HG03565 (cell line): Measurements from ENCODE around the gene TBC1D2B.

Experiments used
- ATAC-seq: cut with Tn5 transposase; IDR thresholded peaks from one replicate; pipeline ENCODE4 v1.9.1; 2021; ENCODE audit warnings: mild to moderate bottlenecking, moderate library complexity; ENCODE audit not compliant: unreplicated experiment

Gene TBC1D2B

DNA sequence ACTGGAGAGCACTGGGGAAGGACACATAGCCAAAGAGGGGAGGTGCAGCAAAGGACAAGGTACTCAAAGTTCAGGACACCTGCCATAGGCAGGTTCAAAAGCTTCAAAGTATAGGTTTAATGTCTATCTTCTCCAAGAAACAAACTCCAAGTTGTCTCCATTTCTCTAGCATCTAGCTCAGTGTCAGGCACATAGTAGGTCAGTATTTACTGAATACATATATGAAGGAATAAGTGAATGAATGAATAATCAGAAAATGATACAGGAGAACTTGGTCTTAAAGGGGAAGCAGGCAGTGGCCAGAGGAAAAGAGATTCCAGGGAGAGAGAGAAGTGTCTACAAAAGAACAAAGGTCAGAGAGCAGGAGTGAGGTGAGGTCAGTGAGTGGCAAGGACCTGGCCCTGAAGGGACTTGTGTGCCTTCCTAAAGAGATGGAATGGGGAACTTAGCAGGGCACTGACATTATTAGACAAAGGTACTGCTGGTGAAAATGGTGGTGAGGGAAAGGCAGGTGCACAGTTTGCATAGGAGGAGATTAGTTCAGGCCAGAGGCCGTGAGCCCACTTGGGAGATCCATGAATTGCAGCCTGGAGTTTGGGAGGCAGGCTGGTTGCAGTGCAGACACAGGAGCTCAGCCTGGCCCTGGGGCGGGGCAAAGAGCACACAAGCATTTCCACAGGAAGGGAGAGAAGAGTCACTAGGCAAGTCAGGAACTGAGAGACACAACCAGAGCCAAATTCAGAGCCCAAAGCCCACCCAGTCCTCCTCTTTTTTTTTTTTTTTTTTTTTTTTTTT is 21.4 kb downstream of the TBC1D2B start:
- ATAC-seq = no peak

DNA sequence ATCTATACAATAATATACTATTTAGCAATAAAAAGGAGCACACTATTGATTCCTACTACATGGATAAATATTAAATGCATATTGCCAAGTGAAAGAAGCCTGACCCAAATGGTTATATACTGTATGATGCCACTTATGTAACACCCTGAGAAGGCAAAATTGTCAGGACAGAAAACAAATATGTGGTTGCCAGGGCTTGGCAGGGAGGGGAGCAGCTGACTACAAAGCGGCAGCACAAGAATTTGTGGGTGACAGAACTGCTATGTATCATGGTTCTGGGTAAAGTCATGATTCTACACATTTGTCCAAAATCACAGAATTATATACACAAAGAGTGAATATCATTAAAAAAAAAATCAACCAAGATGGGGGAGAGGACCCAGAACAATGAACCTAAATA is 22.5 kb downstream of the TBC1D2B start:
- no peak for ATAC-seq

DNA sequence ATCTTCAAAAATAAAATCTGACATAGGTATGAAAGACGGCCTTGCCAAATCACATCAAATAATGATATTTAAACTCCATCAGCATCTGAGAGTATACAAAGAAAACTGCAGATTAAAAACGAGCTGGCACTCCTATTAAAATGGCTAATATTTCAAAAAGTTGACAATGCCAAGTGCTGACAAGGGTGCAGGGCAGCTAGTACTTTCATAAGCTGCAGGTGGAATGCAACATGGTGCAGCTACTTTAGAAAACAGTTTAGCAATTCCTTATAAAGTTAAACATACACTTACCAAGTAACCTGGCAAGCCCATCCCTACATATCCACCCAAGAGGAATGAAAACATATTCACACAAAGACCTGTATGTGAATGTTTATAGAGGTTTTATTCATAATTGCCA is 23.0 kb downstream of the TBC1D2B start:
- ATAC-seq = no peak

DNA sequence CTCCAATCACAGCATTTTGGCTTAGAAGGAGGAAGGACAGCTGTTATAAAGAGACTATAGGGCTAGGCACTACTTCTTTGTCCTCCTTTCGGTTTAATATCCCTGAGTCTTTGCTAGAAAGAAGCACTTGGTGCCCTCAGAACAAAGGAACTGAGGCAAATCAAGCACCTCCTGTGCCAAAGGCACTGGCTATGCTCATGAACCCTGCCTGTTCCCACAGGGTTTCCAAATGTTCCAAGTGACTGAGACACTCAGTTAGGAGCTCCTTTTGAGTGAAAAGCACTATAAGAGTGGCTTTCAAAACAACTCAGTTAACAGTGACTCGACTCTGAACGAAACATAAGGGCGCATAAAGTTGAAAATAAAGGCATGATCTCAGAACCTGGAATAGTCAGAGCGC is 25.0 kb downstream of the TBC1D2B start:
- no peak for ATAC-seq

DNA sequence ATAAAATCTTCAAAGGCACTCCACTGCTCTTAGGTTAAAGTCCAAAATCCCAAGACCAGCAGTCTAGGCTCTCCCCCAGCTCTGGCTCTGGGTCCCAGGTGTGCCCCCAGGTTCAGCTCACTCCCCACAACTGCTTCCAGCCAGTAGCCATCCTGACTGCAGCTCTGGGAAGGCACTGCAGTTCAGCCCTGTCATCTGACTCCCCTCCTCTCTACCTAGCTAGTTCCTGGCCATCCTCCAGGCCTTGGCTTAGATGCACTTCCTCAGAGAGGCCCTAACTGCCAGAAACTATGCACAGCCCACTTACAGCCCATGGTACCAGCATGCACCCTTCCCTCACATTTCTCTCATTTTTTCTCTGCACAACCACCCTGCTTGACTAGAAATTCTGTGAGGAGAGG is 25.5 kb downstream of the TBC1D2B start:
- ATAC-seq = no peak

DNA sequence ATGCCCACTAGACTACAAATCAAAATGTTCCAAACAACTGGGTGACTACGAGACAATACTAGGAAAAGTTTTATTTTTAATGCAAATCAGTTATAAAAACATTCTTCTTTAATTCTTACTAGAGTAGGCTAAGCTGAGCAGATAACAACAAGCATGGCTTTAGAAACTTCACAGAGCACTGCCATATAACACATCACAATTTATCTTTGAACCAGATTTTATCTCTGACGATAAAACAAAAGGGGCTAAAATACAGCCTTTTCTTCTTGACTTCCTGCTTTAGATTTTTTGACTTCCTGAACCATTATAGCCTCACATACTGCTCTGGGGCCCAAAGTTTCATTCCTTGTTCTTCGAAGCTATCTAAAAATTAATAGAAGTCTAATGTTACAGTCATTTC is 25.9 kb downstream of the TBC1D2B start:
- no peak for ATAC-seq

DNA sequence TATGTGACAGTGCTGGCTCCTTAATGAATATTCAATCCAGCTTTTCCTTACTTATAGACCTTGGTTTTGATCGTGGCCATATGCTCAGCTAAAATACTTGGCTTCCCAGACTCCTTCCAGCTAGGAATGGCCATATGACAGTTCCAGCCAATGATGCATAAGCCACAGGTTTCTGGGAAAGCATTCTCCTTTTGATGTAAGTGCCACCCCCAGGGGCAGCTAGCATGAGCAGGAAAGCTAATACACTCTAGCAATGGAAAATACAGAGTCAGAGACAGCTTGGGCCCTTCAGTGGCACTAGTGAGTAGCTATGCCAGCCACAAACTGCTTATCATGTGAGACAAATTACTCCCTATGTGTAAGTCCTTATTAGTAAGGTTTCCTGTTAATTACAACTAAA is 26.7 kb downstream of the TBC1D2B start:
- no peak for ATAC-seq

DNA sequence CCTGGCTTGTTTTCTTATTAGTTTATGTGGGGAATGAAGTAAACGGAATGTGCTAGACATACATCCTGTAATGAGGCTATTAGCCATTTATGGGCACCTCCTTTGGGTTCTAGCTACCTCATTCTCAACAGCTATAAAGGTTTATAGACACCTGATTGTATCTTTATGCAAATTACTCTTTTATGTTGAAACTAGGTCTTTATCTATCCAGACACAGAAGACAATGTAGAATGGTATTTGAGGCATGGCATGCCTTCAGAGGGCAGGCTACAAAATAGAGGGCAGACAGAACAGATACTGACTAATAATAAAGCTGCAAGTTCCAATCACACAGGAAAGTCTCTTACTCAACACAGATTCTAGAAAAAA is 27.1 kb downstream of the TBC1D2B start:
- ATAC-seq = peak; percentile 28

DNA sequence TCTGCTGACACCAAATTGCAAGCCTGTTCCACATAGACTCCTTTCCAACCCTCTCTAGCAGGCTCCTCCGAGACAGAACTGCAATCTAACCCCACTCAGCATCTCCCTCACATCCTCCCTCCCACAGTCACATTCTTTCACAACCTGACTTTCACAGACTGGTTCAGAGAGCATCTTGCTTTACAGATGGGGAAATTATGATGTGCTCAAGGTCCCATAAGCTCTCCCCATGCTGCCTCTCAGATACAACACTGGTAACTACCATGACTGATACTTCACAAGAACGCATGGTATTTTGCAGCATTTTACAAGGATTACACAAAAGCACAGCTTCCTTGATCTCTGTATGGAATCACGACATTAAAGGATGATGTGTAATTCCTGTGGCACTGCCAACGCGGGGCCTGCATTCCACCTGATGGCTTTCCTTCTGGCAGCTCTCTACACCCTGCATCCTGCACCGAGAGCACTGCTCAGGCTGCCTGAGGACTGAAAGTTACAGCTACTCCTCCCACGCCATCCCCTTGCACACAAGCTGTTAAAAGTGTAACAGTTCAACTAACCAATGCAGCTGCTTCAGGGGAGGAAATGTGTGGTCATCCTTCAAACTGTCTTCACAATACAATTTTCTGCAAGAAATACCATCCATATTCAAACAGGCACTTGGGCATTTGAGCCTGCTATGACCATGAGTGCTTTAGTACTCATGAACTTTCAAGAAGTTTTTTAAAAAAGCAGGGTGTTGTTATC is 27.6 kb downstream of the TBC1D2B start:
- peak; percentile 60 for ATAC-seq

DNA sequence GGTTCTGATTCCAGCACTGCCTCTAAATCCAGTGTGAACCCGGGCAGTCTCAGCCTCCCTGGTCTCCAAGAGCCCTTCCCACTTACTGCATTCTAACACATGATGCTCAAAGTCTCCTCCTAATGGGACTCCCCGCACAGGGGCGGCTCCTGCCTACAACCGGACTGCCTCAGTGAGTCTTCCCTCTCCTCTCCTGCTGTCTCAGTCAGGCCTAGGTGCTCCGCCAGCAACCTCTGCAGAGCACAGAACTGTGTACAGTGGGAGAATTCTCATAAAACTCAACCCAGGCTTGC is 28.9 kb downstream of the TBC1D2B start:
- ATAC-seq = no peak

DNA sequence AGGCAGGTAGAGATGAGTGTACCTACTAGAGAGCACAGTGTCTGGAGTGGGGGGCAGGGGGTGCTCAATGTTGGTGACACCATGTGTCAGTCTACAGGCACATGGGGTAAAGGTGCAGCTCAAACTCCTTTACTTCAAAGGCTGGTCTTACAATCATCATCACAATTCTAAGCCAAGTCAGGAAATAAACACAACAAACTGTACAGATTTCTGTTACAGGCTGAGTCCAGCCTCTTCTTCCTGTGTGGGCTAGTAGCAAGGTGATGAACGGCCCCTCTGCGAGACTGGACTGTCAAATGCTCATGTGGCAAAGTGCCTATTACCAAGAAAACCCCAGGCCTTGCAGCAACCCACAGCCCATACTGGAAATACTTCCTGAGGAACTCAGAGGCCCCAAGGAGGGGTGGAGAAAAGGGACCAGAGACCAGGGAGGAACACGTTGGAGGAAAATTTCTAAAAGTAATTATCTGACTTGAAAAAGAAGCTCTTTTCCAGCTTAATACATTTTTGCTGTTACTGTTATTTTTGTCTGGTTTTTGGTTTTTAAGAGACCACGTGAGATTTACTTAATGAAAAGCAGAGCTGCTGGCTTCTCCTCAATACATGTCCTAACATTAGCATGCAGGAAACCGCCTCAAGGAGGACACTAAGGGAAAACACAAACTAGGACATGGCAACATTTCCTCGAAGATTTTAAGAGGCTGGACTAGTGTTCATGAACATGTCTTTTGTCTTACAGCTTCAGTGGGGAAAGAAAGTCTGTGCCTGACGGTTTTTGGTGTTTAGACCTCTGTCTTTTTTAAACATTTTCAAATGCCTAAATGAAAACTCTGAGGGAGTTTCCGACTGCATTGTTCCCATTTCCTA is 29.5 kb downstream of the TBC1D2B start:
- no peak for ATAC-seq

DNA sequence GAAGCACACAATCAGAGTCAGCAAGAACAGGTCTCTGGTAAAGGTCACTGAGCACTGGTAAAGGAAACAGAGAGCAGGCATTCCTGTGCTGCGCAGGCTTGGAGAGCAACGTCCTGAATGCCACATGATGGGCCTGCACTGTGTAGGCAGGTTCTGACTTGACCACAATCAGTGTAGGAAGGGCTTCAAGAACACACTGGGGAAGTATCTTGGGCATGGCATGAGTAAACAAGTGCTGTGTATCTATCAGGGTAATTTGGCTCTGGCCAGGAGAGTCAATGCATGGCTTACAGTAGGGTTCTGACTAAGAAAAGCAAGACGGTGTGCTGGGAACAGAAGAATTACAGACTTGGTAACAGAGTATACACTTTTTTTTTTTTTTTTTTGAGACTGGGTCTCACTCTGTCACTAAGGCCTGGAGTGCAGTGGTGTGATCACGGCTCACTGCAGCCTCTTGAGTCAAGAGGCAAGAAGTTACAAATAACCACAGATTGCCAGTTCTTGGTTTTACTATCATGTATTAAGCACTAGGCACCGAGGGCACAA is 30.6 kb downstream of the TBC1D2B start:
- ATAC-seq = no peak

DNA sequence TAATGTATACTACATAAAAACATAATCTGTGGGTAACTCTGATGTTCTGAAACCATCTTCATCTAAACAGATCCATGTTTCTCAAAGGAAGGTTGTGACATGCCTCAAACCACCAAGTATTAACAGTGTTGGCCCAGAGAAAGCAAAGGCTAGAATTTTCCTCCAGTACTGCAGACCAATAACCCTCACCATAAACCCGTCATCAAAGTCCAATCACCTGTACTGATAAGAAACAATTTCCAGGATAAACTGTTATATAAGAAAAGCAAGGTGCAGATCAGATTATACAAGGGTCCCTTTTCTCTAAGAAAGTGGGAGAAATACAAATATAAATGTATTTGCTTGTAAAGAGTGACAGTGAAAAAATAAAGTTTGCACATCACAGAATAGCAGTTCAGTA is 32.3 kb downstream of the TBC1D2B start:
- no peak for ATAC-seq

DNA sequence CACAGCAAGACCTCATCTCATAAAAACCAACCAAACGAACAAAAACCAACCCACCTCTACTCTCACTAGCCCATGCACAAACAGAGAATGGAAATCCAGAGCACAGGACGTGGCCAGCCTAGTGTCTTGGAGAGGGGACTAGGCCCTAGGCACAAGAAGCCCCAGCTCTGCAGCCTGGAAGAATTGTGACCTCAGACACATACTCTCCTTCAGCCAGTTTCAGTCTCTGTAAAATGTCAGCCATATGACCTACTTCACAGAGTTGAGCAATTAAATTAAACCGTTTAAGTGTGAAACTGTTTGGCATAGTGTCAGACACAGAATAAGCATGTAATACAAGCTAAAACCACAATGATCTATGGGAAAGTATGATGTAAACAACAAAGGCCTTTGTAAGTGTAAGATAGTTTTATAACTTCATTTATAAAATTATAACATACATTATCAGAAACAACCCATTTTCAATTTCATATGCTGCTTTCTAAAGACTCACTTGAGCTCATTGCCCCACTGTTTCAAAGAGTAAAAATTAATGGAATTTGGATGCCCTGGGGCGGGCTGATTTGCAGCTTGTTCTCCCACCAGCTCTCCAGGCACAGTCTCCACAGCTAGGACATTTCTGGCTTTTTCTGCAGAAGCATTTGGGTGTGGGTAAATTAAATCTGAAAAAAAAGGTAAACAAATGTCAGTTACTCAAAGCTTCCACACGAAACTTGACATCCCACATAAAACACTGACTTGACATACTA is 32.9 kb downstream of the TBC1D2B start:
- no peak for ATAC-seq

DNA sequence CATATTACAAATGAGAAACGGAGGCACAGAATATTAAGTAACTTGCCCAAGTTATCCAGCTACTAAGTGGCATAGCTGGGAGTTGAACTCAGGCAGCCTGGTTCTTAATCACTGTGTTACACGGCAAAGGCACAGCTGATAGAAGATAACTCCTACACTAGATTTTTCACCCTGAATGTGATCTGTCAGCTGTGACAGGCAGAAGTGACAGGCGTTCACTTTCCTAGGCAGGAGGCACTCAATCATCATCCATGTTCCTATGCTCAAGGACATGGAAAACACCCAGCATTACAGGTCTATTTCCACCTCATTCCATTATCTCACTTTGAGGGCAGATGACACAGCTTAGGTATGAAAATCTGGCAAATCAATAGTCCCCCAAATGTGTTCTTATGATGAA is 35.6 kb downstream of the TBC1D2B start:
- no peak for ATAC-seq

DNA sequence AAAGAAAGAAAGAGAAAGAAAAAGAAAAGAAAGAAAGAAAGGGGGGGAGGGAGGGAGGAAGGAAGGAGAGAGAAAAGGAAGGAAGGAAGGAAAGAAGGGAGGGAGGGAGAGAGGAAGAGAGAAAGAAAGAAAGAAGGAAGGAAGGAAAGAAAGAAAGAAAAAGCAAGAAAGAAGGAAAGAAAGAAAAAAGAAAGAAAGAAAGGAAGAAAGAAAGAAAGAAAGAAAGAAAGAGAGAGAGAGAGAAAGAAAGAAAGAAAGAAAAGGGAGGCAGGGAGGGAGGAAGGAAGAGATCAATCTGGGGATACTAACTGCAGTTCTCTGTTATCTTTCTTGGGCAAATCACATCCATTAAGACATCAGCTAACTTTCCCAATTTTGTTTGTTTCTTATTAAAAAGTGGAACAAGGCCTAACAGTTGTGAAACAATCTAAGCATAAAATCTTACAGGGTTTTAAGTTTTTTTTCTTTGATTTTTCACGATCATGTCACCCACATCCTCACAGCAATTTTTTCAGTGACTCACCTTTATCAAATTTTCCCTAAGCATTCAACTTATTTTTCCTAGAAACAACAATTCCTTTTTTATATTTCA is 36.8 kb downstream of the TBC1D2B start:
- ATAC-seq = no peak

DNA sequence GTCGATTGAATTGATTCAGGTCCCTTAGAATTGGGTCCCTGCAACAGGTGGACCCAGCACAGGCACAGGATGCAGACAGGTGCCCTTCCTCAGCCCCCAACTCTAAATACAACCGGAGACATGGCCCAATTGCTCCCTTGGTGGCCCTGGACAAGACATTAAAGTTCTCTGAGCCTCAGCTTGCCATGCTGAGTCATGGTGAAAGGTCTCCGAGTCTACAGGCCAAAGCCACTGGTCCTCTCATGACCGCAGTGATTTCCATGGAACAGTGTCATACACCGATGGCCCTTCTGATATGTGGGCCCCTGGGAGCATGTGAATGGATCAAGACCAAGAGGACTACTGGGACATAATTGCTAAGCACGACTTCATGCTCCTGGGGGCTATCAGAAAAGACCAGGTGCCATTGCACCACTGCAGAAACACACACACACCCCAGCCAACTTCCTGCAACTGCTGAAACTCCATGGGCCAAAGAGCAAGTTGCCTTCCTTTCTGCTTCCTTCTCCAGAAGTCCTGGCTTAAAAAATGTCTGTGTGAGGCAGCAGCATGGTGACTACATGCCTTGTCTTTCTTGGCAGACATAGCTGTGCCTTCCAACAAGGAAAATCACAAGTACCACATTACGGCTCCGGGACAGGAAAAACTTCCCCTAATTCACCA is 38.8 kb downstream of the TBC1D2B start:
- no peak for ATAC-seq

DNA sequence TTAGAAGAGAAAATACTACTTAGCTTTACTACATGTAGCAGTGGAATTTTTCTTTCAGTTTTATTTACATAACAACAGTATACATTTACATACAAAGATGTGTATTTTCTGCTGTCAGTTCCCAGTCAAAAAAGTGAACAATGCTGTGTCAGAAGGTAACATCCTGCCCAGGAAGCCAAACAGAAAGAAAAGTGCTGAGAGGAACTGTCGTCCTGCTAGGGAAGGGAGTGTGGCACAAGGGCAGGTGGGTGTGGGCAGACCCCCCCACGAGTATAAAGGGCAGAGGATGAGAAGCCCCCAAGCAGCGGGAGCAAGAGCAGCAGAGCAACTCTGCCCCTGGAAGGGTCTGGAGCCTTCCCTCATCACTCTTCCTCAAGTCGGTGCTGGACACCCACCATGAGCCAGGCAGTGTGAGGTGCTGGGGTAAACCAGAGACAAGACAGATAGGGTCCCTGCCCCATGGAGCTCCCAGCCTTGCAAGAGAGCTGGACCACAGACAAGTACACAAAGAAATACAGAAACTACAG is 39.7 kb downstream of the TBC1D2B start:
- ATAC-seq = no peak

DNA sequence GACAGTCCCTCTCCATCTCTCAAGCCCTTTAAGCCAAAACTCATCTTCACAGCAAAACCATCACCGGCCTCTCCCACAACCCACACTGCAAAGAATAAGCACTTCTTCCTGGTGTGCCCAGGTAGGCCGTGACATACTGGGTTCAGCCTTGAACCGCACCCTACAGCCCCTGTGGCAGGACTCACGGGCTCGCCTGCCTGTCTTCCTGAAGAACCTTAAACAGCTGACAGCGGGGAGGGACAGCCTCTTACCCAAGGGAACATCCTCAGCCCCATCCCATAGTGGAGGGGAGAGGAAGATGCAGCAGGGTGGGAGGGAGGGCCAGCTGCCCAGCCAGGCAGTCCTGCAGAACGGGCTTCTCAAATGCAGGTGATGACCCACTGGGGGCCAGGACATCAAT is 40.2 kb downstream of the TBC1D2B start:
- no peak for ATAC-seq
